ENCODE measurements around the gene DMTF1.

DMTF1 gene

GRCh38 chr7:87152112-87152896 lies at the start of gene DMTF1 (continued):
- TF ChIP-seq ZNF670 (tag by site-specific recombination; IDR thresholded peaks at IDR 0.05; ENCODE audit: low read depth) = no peak
- 0 out of 2 replicates have a peak, but pooled peaks have one; percentile 60 for TF ChIP-seq INSM2 (tag by site-specific recombination; IDR thresholded peaks at IDR 0.05)
- TF ChIP-seq EGR2 (tag by site-specific recombination; IDR thresholded peaks at IDR 0.05; ENCODE audit: low read depth) = peak; percentile 51; the same call in 1 of the 2 replicates
- no peak for TF ChIP-seq ZNF776 (tag by site-specific recombination; IDR thresholded peaks at IDR 0.05; ENCODE audit: borderline replicate concordance)
- no peak for TF ChIP-seq ZNF280C (tag by site-specific recombination; IDR thresholded peaks at IDR 0.05)
- TF ChIP-seq, protein P1, sequence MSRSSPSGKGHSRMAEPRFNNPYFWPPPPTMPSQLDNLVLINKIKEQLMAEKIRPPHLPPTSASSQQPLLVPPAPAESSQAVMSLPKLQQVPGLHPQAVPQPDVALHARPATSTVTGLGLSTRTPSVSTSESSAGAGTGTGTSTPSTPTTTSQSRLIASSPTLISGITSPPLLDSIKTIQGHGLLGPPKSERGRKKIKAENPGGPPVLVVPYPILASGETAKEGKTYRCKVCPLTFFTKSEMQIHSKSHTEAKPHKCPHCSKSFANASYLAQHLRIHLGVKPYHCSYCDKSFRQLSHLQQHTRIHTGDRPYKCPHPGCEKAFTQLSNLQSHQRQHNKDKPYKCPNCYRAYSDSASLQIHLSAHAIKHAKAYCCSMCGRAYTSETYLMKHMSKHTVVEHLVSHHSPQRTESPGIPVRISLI (tag by site-specific recombination; IDR thresholded peaks at IDR 0.05) = peak; percentile 33; the same call in 1 of the 2 replicates
- peak; percentile 67 for TF ChIP-seq ATF2 (tag by site-specific recombination; IDR thresholded peaks at IDR 0.05; ENCODE audit: low read depth)
- no peak for TF ChIP-seq ZNF48 (tag by site-specific recombination; IDR thresholded peaks at IDR 0.05)
- 0 out of 2 replicates have a peak, but pooled peaks have one; percentile 43 for TF ChIP-seq BCL11B (tag by site-specific recombination; IDR thresholded peaks at IDR 0.05; ENCODE audit: low read depth)
- no peak for TF ChIP-seq KLF1 (tag by site-specific recombination; IDR thresholded peaks at IDR 0.05)
- no peak for TF ChIP-seq GFI1B (tag by site-specific recombination; IDR thresholded peaks at IDR 0.05)
- TF ChIP-seq, protein P2, sequence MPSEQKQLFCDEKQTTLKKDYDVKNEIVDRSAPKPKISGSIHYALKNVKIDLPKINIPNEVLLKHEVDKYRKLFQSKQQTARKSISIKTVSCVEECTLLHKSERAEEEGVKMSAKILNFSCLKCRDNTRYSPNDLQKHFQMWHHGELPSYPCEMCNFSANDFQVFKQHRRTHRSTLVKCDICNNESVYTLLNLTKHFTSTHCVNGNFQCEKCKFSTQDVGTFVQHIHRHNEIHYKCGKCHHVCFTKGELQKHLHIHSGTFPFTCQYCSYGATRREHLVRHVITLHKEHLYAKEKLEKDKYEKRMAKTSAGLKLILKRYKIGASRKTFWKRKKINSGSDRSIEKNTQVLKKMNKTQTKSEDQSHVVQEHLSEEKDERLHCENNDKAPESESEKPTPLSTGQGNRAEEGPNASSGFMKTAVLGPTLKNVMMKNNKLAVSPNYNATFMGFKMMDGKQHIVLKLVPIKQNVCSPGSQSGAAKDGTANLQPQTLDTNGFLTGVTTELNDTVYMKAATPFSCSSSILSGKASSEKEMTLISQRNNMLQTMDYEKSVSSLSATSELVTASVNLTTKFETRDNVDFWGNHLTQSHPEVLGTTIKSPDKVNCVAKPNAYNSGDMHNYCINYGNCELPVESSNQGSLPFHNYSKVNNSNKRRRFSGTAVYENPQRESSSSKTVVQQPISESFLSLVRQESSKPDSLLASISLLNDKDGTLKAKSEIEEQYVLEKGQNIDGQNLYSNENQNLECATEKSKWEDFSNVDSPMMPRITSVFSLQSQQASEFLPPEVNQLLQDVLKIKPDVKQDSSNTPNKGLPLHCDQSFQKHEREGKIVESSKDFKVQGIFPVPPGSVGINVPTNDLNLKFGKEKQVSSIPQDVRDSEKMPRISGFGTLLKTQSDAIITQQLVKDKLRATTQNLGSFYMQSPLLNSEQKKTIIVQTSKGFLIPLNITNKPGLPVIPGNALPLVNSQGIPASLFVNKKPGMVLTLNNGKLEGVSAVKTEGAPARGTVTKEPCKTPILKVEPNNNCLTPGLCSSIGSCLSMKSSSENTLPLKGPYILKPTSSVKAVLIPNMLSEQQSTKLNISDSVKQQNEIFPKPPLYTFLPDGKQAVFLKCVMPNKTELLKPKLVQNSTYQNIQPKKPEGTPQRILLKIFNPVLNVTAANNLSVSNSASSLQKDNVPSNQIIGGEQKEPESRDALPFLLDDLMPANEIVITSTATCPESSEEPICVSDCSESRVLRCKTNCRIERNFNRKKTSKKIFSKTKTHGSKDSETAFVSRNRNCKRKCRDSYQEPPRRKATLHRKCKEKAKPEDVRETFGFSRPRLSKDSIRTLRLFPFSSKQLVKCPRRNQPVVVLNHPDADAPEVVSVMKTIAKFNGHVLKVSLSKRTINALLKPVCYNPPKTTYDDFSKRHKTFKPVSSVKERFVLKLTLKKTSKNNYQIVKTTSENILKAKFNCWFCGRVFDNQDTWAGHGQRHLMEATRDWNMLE (tag by site-specific recombination; conservative IDR thresholded peaks at IDR 0.05; ENCODE audit: low read depth) = peak; percentile 26; the same call in 1 of the 2 replicates
- TF ChIP-seq PBX3 (CRISPR knock-in tag; IDR thresholded peaks at IDR 0.05) = peak; percentile 18; the same call in 1 of the 2 replicates
- TF ChIP-seq ZBTB48 (tag by site-specific recombination; IDR thresholded peaks at IDR 0.05) = peak; percentile 66; the same call in 1 of the 2 replicates
- TF ChIP-seq ZNF394 (tag by site-specific recombination; IDR thresholded peaks at IDR 0.05; ENCODE audit: borderline replicate concordance) = 0 out of 2 replicates have a peak, but pooled peaks have one; percentile 12
- no peak for TF ChIP-seq ZNF510 (tag by site-specific recombination; IDR thresholded peaks at IDR 0.05; ENCODE audit: insufficient replicate concordance)
- TF ChIP-seq YY2 (tag by site-specific recombination; IDR thresholded peaks at IDR 0.05) = peak; percentile 72
- TF ChIP-seq ZBTB6 (tag by site-specific recombination; IDR thresholded peaks at IDR 0.05) = 0 out of 2 replicates have a peak, but pooled peaks have one; percentile 18
- no peak for TF ChIP-seq ZNF777 (tag by site-specific recombination; IDR thresholded peaks at IDR 0.05; ENCODE audit: borderline replicate concordance)
- TF ChIP-seq, protein P3, sequence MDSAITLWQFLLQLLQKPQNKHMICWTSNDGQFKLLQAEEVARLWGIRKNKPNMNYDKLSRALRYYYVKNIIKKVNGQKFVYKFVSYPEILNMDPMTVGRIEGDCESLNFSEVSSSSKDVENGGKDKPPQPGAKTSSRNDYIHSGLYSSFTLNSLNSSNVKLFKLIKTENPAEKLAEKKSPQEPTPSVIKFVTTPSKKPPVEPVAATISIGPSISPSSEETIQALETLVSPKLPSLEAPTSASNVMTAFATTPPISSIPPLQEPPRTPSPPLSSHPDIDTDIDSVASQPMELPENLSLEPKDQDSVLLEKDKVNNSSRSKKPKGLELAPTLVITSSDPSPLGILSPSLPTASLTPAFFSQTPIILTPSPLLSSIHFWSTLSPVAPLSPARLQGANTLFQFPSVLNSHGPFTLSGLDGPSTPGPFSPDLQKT (IDR thresholded peaks at IDR 0.05; ENCODE audit: borderline replicate concordance, low read depth, low read length) = peak; percentile 53; the same call in 1 of the 2 replicates
- peak; percentile 90 for TF ChIP-seq ZBTB17 (tag by site-specific recombination; IDR thresholded peaks at IDR 0.05)
- no peak for TF ChIP-seq MEIS1 (CRISPR knock-in tag; IDR thresholded peaks at IDR 0.05; ENCODE audit: borderline replicate concordance)

Measured in HEK293 (cell line).